Omental fat pad (tissue), 4 donors: ENCODE measurements around the gene LAPTM5. TPM values are rescaled to one million over a fixed set of nuclear protein-coding genes. Genes with fewer than 3 reads are reported as not detected.

Experiments used
- ATAC-seq: fragments of 150-250 bp; one replicate; pipeline ENCODE4 v1.9.1; 2016; ENCODE audit warnings: mild to moderate bottlenecking, moderate library complexity; ENCODE audit not compliant: low FRiP score
- DNase-seq: peaks from one replicate; pipeline ENCODE4 v3.0.0-alpha.2; 2019; ENCODE audit warnings: low spot score
- total RNA-seq, 4 donors: library from RNA; depleted of rRNA; stranded (reverse); fragments of >200 nt; gene quantifications; one replicate each; pipeline ENCODE4 v1.1.0, GENCODE V29; 2016
- TF ChIP-seq, protein P1 (sequence below), 3 donors: fragments of 450-650 bp; IDR thresholded peaks; one replicate each; pipeline ENCODE4 v1.5.1; 2016 to 2017; ENCODE audit warnings: antibody characterized with exemption in 3 of 3, mild to moderate bottlenecking in 3 of 3, moderate library complexity in 2 of 3

LAPTM5 gene
- total RNA-seq, 4 donors from 2014 or later, result 87.4 to 327 (median 154) TPM

DNA sequence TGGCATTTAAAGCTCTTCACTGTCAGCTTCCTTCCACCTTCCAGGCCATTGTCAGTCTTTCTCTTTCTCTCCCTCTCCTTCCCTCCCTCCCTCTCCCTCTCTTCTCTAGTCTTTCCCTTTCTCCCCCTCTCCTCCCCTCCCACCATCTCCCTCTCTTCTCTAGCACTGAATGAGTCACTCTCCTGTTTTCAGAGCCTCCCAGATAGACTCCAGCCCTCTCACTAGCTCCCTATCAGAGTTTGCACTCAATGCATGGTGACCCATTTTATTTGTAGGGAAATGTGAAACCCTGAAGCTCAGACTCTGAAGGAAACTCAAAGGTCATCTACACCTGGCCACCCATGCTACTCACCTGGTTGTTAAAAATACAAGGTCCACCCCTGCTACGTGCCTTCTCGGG is 29.8 kb downstream of the LAPTM5 start:
- TF ChIP-seq, protein P1, sequence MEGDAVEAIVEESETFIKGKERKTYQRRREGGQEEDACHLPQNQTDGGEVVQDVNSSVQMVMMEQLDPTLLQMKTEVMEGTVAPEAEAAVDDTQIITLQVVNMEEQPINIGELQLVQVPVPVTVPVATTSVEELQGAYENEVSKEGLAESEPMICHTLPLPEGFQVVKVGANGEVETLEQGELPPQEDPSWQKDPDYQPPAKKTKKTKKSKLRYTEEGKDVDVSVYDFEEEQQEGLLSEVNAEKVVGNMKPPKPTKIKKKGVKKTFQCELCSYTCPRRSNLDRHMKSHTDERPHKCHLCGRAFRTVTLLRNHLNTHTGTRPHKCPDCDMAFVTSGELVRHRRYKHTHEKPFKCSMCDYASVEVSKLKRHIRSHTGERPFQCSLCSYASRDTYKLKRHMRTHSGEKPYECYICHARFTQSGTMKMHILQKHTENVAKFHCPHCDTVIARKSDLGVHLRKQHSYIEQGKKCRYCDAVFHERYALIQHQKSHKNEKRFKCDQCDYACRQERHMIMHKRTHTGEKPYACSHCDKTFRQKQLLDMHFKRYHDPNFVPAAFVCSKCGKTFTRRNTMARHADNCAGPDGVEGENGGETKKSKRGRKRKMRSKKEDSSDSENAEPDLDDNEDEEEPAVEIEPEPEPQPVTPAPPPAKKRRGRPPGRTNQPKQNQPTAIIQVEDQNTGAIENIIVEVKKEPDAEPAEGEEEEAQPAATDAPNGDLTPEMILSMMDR (IDR thresholded peaks at IDR 0.05), result no peak
- ATAC-seq, result peak; percentile 54

DNA sequence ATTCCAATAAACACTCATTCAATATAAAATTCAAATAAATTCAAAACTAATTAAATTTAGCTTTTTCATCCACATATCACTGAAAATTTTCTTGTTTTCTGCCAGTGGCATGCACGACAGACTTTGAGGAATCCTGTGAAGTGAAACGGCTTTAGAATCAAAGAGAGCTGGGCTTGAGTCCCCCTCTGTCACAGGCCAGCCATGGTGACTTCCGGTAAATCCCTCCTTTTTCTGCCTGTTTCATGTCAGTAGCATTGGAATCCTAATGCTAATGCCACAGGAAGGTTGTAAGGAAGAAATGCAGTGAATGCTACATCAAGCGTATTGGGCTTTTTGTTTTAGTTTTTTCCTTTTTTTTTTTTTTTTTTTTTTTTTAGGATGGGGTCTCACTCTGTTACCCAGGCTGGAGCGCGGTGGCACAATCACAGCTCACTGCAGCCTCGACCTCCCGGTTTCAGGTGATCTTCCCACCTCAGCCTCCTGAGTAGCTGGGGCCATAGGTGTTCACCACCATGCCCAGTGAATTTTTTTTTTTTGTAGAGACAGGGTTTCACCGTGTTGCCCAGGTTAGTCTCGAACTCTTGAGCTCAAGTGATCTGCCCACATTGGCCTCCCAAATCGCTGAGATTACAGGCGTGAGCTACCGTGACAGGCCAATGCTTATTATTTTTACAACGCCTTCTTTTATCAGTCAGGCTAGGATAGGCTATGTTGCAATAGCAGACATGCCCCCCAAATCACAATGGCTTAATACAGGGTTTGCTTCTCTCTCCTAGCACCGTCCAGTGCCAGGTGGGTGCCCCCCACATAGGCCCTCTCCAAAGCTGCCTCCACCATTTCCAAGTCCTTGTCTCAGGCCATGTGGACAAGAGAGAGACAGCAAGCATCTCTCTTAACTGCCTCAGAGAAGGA is 30.5 kb downstream of the LAPTM5 start:
- DNase-seq (no peak), ATAC-seq (no peak)
- TF ChIP-seq, protein P1 (IDR thresholded peaks at IDR 0.05), result no peak

More for the DNA sequence above, 29.8 kb downstream of the LAPTM5 start:
- no peak for DNase-seq

DNA sequence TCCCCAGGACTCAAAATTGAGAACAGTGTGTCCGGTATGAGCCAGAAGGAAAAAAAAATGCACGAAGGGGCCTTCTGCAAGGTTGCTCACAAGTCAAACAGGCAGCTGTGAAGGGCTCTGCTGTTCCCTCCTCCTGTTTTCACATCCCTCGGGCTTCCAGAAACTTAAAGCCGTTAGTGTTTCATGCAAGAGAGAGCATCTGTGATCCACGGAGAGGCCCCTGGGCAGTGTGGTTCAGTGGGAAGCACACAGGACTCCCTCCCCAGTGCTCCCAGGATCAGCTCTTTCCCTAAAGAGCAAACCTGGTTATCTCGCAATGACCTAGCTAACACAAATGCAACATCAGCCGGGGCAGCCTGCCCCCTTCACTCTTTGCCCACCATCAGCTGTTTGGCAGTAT is 31.3 kb downstream of the LAPTM5 start:
- ATAC-seq (no peak), DNase-seq (no peak)
- TF ChIP-seq, protein P1 (IDR thresholded peaks at IDR 0.05), result no peak

DNA sequence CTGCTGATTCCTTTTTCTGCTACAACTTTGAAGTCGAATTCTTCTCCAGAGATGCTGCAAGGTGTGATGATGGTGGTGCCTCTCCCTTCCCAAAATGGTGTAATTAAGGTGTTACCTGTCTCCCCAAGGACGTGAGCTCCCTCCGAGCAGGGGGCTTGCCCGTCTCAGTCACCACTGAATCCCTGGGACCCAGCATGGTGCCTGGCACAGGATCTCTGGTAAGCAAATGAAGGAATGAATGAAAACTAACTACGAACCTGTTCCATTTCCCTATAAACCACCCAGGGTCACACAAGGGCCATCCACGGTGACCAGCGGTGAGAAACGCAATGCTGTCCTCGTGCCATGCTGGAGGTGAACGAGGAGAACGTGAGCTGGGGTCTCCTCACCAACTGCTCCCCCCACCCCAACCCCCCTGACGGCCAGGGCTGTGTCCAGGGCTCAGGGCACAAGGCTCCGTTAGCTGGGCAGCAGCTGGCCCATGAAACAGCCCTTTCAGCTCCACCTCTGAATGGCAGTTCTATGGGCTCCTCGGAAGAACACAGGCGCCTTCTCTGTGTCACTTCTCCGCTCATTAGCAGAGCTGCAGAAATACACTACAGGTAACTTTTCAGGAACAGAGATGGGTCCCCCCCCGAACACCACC is 32.0 kb downstream of the LAPTM5 start:
- TF ChIP-seq, protein P1 (IDR thresholded peaks at IDR 0.05), result no peak
- ATAC-seq, result no peak
- no peak for DNase-seq

DNA sequence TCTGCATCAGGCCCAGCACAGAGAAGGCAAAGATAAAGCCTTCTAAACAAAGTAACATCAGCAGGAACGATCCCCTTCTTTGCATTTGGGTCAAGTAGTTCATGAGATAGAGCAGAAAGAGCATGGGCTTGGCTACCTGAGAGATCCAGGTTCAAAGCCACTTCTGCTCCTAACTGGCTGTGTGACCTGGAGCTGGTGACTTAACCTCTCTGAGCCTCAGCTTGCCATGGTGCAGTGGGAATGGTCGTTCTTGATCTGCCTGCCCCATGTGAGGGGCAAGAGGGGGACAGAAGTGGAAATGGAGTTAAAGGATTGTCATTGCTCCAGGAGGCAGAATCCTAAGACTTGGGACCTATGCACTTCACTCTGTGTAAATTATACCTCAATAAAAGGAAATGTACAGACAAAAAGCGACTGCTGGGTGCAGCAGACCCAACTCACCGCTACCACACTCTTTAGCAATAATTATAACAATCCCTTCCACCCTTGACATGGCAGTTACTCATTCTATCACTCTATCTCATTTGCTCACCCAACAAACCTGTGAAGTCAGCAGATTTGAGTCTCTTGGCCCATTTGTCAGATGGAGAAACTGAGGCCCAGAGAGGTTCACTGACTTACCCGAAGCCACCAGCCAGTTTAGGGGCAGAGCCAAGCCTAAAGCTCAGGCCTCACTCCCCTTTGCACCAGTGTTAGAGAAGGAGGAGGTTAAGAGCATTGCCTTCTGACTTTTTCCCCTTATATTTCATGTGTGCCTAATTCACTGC is 32.7 kb downstream of the LAPTM5 start:
- ATAC-seq (no peak), DNase-seq (no peak)
- TF ChIP-seq, protein P1 (IDR thresholded peaks at IDR 0.05), result no peak

DNA sequence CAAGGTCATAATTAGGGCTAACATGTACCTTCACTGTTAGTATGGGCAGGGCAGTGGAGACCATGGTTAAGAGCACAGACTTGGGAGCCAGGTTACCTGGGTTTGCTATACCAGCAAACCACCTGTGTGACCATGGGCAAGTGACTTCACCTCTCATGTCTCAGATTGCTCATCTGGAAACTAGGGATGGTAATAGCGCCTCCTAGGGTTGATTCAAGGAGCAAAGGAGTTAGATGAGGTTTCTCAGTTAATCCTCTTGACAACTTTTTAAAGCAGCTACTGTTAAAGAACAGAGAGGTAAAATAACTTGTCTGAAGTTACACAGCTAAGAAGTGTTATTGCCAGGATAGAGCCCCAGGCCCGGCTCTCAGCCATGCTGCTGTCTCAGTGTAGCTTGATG is 33.4 kb downstream of the LAPTM5 start:
- TF ChIP-seq, protein P1 (IDR thresholded peaks at IDR 0.05), result no peak
- no peak for ATAC-seq
- DNase-seq, result no peak
